Stimulated activated CD4-positive, alpha-beta T cell treated with anti-CD3 and anti-CD28 coated beads, TNF-alpha, amount 100 ng/mL, for 1 hour (primary cell): Measurements from ENCODE around the gene ARHGAP22.
"Not testable (repeated sequence)": the region's sequence is repeated elsewhere in the genome, so short reads cannot be mapped to it uniquely, and the experiment has no call there.

Source experiments
- DNase-seq, 3 donors: peaks; one replicate each; pipeline ENCODE4 v3.0.0-alpha.2; 2020; ENCODE audit warnings: low read depth in 3 of 3, low spot score in 1 of 3

ARHGAP22 gene, protein sequence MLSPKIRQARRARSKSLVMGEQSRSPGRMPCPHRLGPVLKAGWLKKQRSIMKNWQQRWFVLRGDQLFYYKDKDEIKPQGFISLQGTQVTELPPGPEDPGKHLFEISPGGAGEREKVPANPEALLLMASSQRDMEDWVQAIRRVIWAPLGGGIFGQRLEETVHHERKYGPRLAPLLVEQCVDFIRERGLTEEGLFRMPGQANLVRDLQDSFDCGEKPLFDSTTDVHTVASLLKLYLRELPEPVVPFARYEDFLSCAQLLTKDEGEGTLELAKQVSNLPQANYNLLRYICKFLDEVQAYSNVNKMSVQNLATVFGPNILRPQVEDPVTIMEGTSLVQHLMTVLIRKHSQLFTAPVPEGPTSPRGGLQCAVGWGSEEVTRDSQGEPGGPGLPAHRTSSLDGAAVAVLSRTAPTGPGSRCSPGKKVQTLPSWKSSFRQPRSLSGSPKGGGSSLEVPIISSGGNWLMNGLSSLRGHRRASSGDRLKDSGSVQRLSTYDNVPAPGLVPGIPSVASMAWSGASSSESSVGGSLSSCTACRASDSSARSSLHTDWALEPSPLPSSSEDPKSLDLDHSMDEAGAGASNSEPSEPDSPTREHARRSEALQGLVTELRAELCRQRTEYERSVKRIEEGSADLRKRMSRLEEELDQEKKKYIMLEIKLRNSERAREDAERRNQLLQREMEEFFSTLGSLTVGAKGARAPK

DNA sequence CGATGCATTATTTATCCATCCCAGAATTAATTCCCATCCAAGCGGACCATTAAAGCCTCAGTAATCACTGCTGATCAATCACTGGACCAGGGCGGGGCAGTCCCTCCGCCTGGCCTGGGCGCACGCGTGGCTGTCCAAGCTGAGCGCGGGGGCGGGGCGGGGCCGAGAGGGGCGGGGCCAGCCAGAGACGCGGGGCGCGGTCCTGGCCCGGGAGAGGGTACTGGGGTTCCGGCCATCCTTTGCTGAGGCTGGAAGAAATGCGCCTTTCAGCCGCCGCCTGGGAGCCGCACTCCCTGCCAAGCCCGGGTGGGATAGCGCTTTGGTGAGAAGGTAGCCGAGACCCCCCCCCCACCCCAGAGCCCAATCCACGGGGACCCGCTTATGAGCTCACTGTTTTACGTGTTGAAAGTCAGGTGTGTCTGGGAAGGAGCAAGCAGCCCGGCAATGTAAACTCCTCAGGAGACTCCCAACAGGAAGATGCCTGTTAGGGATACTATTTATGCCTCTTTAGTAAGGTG is at the start of gene ARHGAP22:
Gene ARHGAP22 (minus strand): TSS at position 83 of the 518 bp plus-strand sequence. CDS start 277 bp downstream, outside the sequence.
- no peak for DNase-seq

DNA sequence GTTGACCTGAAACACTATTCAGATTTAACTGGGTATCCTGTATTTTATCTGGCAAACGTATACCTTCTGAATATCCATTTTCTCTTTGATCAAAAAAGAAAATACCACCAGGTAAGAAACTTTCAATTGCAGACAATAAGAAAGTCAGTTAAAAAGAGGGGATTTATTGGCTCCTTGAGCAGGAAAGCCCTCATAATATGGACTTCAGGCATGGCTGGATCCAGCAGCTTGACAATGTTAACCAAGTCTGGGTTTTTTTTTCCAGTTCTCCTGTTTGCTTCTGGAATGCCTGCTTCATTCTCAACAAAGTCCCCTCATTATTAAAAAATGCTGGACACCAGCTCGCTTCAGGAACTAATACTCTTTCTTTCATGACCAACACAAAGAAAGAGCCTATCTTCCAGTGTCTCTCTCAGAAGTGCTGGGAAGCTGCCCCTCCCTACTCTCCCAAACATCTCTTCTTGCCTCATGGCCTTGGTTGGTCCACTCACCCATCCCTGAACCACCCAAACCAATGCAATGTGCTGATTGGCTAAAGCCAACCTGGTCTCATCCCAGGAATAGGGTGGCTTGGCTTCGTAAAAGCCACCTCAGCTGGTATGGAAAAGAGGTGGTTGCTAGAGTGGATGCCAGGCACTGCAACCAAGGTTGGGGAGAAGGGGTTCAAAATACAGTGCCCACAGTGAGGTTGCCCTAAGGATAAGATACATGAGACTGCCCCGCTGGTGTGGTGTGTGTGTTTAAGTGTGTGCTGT is 49.2 kb upstream of the ARHGAP22 start:
- no peak for DNase-seq

DNA sequence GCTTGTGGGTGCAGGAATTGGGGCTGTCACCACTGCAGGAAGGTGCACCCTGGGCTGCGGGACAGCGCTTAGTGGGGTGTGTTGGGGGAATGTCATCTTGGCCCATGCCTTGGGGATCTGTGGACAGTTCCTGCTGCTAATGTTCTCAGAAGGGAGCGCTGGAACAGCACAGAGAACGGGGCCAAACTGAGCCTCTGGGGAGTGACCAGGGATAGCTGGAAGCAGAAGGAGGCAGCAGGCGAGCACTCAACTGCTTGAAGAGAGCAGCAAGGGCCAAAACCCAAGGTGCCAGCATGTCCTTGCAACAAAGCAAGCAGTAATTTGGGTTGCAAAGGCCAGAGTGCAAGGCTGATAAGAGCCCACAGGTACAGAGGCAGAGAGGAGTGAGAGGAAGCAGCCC is 48.5 kb upstream of the ARHGAP22 start:
- no peak for DNase-seq

DNA sequence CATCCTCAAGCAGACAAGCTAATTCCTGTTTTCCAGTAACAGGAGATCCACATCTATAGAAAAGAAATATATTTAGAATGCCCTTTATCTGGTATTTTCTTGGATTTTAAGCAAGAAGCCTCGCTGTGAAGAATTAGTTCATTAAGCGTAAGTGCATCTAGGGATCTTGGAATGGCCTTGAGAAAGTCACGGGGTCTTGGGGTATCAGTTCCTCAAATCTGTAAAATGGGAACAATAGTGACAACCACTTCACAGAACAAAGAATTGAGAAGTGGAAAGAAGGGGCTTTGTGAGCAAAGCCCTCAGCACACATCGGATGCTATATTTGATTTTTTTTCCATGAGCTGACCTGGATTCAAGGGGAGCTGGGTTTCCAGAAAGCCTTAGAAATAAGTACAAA is 47.5 kb upstream of the ARHGAP22 start:
- DNase-seq, result no peak

DNA sequence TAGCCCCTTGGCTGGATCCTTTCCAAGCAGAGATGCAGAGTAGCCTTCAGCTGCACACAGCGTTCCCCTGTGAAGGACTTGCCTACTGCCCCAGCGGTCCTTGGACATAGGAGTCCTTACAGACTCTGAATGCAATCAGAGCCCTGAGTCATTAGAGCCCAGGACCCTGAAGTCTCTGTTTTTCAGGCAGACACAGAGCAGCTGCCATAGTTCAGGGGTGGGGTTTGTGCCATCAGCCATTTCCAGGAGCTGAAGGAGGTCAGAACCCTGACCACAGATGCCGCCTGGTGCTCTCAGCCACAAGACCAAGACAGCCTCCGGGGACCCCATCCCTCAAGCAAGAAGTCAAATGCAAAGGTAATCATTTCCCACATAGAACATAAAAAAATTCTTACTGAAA is 47.0 kb upstream of the ARHGAP22 start:
- no peak for DNase-seq

DNA sequence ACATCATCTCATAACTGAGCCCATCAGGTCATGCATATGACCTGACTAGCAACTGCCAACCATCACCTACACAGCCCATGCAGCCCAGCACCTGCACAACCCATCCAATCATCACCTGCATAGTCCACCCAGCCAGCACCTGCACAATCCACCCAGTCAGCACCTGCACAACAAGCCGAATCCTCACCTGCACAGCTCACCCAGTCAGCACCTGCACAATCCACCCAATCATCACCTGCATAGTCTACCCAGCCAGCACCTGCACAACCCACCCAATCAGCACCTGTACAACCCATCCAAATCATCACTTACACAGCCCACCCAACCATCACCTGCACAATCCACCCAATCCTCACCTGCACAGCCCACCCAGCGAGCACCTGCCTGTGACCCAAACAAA is 46.4 kb upstream of the ARHGAP22 start:
- DNase-seq, result no peak

DNA sequence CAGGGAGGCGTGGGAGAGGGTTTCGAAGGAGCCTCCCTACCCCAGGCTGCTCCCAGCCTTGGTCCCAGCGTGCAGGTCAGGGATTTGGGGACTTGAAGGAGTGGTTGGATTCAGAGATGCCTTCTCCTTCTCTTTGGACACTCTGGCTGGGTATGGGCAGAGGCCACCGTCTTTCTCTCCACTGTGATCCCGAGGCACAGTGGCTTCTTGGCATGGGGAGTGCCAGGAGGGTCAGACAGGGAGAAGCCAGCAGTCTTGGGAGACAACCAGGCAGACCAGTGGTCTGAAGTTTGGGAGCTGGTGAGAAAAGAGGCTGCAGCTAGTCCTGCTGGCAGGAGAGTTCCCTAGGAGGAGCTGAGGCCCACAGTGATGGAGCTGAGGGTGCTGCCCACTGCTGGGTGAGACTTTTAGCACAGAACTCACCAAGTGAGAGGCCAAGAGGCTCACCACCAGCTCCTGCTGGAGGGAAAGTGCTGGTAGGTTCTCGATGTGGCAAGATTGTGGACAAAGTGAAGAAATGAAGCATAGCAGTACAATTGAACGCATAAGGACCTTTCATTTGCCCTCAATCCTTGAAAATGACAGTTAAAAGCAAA is 44.6 kb upstream of the ARHGAP22 start:
- no peak for DNase-seq

DNA sequence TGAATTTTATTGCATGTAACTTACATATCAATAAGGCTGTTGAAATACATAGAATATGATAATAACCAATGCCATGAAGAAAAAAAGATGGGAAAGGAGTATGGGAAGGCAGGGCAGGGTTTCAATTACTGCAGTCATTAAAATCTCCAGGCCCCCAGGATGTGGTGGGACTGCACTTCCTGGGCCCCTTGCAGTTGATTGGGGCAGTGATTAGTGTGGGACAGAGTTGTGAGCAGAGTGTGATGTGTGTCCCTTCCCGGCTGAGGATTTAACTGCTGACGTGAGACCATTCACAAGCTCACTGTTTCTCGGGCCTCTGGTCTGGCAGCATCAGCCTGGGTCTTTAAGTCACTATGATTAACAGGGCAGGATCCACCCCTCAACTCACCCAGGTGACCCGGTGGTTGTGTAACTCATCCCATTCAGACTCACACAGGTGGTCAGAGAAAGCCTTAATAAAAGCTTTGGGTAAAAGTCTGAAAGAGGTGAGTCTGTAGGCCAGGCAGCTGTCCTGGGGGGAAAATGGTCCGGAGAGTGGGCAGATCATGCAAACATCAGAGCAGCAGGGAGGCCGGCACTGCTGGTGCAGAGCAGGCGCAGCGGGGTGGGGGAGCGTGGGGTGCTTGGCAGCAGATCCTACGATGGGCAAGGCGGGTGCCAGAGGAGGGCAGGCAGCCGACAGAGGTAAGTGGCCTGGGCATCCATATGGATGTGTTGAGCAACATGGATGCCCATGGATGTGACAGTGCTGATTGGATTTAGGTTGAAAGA is 43.5 kb upstream of the ARHGAP22 start:
- DNase-seq, result no peak

DNA sequence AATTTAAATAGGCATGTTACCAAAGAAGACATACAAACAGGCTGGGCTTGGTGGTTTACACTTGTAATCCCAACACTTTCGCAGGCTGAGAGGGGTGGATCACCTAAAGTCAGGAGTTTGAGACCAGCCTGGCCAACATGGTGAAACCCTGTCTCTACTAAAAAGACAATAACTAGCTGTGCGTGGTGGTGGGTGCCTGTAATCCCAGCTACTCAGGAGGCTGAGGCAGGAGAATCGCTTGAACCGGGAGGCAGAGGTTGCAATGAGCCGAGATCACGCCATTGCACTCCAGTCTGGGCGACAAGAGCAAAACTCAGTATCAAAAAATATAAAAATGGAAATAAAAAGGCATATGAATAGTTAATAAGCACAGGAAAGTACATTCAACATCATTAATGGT is 42.2 kb upstream of the ARHGAP22 start:
- DNase-seq, result not testable (repeated sequence)

DNA sequence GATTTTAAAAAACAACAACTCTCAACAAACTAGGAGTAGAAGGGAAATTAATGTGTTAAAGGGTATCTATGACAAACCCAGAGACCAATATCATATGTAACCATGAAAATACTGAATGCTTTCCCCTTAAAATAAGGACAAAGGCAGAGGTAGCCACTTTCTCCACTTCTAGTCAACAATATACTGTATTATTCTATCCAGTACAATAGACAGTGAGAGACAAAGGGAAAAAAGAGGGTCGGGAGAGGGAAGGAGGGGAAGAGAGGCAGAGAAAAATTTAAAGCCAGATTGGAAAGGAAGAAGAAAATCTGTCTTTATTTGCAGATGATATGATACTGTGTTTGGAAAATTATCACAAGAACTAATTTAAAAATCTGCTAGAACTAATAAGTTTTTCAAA is 40.7 kb upstream of the ARHGAP22 start:
- no peak for DNase-seq

DNA sequence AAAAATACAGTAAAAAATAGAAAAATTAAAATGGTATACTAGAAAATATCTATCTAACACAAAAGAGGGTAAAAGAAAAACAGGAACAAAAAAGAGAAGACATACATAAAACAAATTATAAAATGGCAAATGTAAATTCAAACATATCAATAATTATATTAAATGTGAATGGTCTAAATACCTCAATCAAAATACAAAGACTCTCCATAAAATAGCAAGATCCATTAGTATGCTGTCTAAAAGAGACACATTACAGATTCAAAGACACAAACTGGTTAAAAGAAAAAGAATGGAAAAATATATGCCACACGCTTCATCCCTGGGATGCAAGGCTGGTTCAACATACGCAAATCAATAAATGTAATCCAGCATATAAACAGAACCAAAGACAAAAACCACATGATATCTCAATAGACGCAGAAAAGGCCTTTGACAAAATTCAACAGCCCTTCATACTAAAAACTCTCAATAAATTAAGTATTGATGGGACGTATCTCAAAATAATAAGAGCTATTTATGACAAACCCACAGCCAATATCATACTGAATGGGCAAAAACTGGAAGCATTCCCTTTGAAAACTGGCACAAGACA is 36.3 kb upstream of the ARHGAP22 start:
- not testable (repeated sequence) for DNase-seq

DNA sequence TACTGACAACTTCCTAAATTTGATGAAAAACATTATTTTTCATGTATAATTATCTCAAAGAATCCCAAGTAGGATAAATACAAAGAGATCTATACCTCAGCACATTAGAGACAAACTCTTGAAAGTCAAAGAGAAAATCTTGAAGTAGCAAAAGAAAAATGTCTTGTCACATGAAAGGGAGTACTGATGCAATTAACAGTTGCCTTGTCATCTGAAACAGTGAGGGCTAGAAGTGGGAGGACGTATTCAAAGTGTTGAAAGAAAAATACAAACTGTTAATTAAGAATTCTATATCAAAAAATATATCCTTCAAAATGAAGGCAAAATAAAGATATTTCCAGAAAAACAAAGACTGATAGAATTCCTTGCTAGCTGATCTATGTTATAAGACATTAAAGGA is 35.5 kb upstream of the ARHGAP22 start:
- no peak for DNase-seq

DNA sequence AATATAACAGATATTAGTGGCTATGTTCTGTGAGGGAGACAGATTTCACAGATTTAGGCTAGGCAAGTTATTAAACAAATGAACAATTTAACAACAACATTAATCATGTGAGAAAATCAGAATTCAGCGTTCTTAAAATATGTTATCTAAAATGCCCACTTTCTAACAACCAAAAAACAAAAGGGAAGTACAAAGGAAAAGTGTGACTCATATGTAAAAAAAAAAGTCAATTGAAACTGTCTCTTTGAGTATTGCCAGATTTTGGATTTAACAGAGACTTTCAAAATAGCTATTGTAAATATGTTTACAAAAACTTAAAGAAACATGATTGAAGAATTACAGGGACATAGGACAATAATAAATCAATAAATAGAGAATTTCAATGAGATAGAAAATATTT is 34.8 kb upstream of the ARHGAP22 start:
- DNase-seq, result no peak

DNA sequence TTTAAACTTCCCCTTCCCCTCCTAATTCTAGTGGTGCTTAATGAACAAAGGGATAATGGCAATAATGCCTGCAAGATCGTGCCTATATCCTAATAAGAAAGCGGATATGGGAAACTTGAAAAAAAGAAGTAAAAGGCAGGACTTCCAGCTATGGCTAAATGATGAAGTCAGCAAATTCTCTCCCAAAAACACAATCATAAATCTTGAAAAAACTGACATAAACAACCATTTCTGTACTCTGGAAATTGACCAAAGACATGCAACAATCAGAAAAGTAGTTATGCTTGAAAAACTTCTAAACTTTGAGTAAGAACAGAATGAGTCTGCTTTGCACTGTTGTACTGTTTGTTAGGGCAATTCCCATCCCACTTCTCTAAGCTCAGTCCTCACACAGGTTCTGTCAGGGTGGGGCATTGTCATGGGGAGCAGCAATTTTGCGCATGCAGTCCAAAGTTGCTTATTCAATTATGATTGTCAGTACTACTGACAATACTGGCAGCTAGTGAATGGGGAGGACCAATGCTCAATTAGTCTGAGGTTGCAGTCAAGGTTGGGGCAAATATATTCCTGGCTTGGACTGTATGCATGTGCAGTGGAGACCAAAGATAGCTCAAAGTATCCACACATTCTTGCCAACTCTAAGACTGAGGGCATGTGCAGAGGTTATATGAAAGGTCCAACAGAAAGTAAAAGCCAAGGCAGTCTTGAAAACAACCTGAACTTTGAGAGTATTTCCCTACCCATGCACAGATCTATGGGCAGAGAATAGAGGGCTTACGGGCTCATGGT is 34.1 kb upstream of the ARHGAP22 start:
- no peak for DNase-seq

DNA sequence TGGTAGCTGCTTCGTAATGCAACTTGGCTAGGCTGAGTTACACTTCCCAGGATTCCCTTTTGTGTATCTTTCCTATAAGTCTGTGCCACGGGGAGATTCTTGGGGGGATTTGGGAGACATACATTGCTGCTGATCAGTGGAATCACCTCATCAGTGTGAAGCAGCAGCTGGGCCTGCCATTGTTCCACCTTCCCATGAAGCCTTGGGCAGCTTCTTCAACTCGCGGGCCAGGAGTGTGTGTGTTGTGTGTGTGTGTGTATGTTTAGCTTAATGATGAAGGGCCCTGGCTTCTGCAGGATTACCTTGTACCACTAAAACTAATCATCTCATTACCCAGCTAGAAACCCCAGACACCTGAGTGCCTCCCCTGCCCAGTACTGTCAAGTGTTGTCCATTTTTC is 33.3 kb upstream of the ARHGAP22 start:
- DNase-seq, result no peak

DNA sequence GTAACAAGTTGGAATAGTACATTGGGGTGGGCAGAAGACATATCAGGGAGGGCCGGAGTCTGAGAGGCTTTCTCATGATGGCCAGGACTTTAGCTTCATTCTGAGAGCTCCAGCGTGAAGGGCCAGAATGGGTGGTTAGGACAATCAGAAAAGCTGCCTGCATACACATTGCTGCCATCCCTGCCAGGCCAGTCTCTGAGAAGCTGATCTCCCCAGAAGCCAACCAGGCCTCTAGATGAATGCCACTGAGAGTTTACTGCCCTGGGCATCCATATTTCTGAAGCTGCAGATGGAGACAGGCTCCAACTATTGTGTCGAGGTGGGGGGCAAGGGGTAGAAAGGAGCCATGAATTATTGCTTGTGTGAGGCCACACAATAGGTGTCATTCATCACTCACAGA is 32.0 kb upstream of the ARHGAP22 start:
- DNase-seq, result no peak

DNA sequence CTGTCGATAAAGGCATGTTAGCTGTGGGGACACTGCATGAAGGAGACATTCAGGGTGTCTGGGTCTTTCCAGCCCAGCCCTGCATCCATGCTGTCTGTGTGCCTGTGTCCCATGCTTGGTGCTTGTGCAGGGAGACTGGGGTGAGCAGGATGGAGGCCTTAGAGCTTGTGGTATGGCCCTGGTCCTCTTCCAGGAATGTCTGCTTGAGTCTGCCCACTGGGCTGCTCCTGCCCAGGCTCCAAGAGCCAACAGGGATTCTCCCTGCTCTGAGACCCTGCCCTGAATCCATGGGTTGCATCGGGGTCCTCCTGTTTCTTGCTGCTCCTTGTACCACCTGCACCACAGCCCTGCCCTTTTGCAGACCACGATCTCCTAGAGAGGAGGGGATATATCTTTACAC is 31.4 kb upstream of the ARHGAP22 start:
- no peak for DNase-seq

DNA sequence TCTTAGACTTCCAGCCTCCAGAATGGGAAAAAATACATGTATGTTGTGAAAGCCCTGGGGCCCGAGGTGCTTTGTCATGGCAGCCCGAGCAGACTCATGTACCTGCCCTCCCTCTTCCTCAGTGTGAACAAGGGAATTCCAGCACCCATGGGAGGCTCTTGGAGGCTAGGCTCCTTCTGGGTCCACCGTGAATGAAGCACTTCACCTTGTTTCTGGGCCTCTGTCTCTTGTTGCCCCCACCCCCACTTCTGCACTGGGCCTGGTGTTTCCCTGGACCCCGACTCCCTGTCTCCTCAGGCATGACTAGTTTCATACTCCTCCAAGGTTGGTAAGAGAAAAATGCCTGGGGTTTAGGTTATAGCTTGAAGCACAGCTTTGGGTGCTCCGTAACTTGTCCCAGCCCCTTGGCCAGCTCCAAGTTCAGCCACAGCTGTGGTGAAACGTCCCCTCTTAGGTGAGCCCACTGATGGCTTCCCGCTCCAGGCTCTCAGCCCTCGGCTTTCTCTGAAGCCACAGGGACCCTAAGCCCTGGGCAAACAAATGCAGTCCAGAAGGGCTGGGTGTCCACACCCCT is 30.2 kb upstream of the ARHGAP22 start:
- DNase-seq, result no peak
